Measurements from ENCODE around the gene FAM98A. TPM values are rescaled to one million over a fixed set of nuclear protein-coding genes. Genes with fewer than 3 reads are reported as not detected.

The FAM98A gene
- polyA plus RNA-seq, 1 donor from 2014 or later, result 14.5 TPM

DNA sequence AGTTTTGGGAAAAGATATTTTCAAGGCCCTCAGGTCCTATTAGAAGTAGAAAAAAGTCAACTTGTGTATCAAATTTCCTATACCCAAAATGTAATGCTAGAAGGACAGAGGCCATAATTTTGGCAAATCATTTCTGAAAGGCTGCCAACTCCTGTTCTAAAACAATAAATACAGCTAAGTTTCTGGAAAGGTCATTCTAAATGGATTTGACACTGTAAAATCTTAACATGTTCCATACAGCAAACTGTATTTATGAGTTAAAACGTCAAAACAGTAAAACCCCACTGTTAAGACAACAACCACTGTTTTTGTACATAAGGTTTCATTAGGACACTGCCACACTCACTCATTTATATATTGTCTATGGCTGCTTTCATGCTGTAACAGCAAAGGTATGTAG, 9.7 kb downstream of the FAM98A start:
- H4K20me1 ChIP-seq (ENCODE audit: insufficient read depth), result no peaks in the 10 kb centered on the region
- H3K9me2 ChIP-seq (ENCODE audit: insufficient read depth, low read length), result no peaks in the 10 kb centered on the region
- no peak overlapping the region for H2AFZ ChIP-seq (ENCODE audit: low read depth, low read length)
- H3K27ac ChIP-seq (ENCODE audit: low read length), result no peak overlapping the region
- no peaks in the 10 kb centered on the region for H3K27me3 ChIP-seq (ENCODE audit: insufficient read depth, low read depth, low read length)
- H3K79me2 ChIP-seq (replicated peaks; ENCODE audit: insufficient read depth, low read length), result no peaks in the 10 kb centered on the region
- peaks cover 4% of the 10 kb centered on the region for H3K36me3 ChIP-seq (ENCODE audit: insufficient read depth, low read length)
- H3K4me2 ChIP-seq (ENCODE audit: low read length), result no peak overlapping the region
- no peak overlapping the region for H3K9ac ChIP-seq (ENCODE audit: low read length)
- H3K9me3 ChIP-seq (ENCODE audit: low read length), result no peaks in the 10 kb centered on the region
- H3F3A ChIP-seq (ENCODE audit: insufficient read depth, low read length, poor library complexity, severe bottlenecking), result no peaks in the 10 kb centered on the region
- no peak for TF ChIP-seq RAD21 (conservative IDR thresholded peaks at IDR 0.05)
- no peak for TF ChIP-seq EP300 (conservative IDR thresholded peaks at IDR 0.05; ENCODE audit: poor library complexity, severe bottlenecking)
- no peak overlapping the region for H3K4me3 ChIP-seq (ENCODE audit: low read length)

DNA sequence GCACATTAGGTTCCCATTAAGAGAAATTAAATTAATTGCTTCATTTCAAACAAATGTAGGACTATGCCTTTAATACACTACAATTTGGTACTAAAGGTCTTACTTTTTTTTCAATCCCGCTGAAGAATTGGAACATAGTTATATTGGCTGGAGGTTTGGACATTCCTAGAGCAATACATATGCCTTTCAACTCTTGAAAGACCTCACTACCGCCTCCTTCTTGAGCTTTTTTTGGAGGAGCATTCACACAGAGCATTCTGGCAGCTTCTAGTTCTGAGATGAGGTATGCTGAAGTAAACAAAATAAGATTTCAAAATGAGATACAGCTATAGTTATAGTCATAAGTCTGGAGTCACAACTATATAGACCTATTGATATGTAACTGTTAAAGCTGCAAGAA, 10.9 kb downstream of the FAM98A start:
- no peak overlapping the region for H3K4me3 ChIP-seq (ENCODE audit: low read length)
- no peak for TF ChIP-seq RAD21 (conservative IDR thresholded peaks at IDR 0.05)
- TF ChIP-seq TAF1 (IDR thresholded peaks at IDR 0.05; ENCODE audit: low read depth), result no peak
- TF ChIP-seq SMC3 (conservative IDR thresholded peaks at IDR 0.05; ENCODE audit: poor library complexity), result no peak
- no peak for TF ChIP-seq EP300 (conservative IDR thresholded peaks at IDR 0.05; ENCODE audit: poor library complexity, severe bottlenecking)
- TF ChIP-seq EZH2 (IDR thresholded peaks at IDR 0.05; ENCODE audit: borderline replicate concordance, insufficient read depth, low read length, poor library complexity, severe bottlenecking), result no peak
- TF ChIP-seq, protein P1, sequence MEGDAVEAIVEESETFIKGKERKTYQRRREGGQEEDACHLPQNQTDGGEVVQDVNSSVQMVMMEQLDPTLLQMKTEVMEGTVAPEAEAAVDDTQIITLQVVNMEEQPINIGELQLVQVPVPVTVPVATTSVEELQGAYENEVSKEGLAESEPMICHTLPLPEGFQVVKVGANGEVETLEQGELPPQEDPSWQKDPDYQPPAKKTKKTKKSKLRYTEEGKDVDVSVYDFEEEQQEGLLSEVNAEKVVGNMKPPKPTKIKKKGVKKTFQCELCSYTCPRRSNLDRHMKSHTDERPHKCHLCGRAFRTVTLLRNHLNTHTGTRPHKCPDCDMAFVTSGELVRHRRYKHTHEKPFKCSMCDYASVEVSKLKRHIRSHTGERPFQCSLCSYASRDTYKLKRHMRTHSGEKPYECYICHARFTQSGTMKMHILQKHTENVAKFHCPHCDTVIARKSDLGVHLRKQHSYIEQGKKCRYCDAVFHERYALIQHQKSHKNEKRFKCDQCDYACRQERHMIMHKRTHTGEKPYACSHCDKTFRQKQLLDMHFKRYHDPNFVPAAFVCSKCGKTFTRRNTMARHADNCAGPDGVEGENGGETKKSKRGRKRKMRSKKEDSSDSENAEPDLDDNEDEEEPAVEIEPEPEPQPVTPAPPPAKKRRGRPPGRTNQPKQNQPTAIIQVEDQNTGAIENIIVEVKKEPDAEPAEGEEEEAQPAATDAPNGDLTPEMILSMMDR (IDR thresholded peaks at IDR 0.05; ENCODE audit: poor library complexity, severe bottlenecking), result no peak
- TF ChIP-seq POLR2AphosphoS5 (IDR thresholded peaks at IDR 0.05), result no peak
- TF ChIP-seq, protein P2, sequence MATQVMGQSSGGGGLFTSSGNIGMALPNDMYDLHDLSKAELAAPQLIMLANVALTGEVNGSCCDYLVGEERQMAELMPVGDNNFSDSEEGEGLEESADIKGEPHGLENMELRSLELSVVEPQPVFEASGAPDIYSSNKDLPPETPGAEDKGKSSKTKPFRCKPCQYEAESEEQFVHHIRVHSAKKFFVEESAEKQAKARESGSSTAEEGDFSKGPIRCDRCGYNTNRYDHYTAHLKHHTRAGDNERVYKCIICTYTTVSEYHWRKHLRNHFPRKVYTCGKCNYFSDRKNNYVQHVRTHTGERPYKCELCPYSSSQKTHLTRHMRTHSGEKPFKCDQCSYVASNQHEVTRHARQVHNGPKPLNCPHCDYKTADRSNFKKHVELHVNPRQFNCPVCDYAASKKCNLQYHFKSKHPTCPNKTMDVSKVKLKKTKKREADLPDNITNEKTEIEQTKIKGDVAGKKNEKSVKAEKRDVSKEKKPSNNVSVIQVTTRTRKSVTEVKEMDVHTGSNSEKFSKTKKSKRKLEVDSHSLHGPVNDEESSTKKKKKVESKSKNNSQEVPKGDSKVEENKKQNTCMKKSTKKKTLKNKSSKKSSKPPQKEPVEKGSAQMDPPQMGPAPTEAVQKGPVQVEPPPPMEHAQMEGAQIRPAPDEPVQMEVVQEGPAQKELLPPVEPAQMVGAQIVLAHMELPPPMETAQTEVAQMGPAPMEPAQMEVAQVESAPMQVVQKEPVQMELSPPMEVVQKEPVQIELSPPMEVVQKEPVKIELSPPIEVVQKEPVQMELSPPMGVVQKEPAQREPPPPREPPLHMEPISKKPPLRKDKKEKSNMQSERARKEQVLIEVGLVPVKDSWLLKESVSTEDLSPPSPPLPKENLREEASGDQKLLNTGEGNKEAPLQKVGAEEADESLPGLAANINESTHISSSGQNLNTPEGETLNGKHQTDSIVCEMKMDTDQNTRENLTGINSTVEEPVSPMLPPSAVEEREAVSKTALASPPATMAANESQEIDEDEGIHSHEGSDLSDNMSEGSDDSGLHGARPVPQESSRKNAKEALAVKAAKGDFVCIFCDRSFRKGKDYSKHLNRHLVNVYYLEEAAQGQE (IDR thresholded peaks at IDR 0.05; ENCODE audit: borderline replicate concordance), result no peak
- TF ChIP-seq MXI1 (conservative IDR thresholded peaks at IDR 0.05; ENCODE audit: poor library complexity, severe bottlenecking), result no peak
- no peaks in the 10 kb centered on the region for H3K9me3 ChIP-seq (ENCODE audit: low read length)
- H3K27me3 ChIP-seq (ENCODE audit: insufficient read depth, low read depth, low read length), result no peaks in the 10 kb centered on the region
- no peak overlapping the region for H3K27ac ChIP-seq (ENCODE audit: low read length)
- no peaks in the 10 kb centered on the region for H3K79me2 ChIP-seq (replicated peaks; ENCODE audit: insufficient read depth, low read length)
- no peaks in the 10 kb centered on the region for H3F3A ChIP-seq (ENCODE audit: insufficient read depth, low read length, poor library complexity, severe bottlenecking)
- H3K9me2 ChIP-seq (ENCODE audit: insufficient read depth, low read length), result no peaks in the 10 kb centered on the region
- H3K36me3 ChIP-seq (ENCODE audit: insufficient read depth, low read length), result peaks cover 4% of the 10 kb centered on the region
- H3K9ac ChIP-seq (ENCODE audit: low read length), result no peak overlapping the region
- H4K20me1 ChIP-seq (ENCODE audit: insufficient read depth), result no peaks in the 10 kb centered on the region
- H2AFZ ChIP-seq (ENCODE audit: low read depth, low read length), result no peak overlapping the region
- no peak overlapping the region for H3K4me2 ChIP-seq (ENCODE audit: low read length)

DNA sequence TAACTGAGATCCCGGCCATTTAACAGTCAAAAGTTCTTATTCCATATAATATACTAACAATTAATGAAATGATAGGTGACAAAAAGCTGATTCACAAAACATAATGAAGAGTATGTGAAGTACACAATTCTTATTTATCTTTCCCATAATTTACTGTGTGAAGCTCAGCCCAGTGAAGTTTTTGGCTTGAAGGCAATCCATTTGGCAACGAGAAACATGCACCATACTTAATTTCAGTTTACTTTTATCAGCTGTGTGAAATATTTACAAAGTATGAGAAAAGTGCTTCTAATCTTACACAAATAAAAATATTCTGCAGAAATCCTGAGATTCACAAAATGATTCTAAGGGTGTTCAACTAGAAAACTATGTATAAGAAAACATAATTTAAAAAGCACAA, 12.3 kb downstream of the FAM98A start:
- no peak overlapping the region for H3K4me2 ChIP-seq (ENCODE audit: low read length)
- TF ChIP-seq, protein P2 (IDR thresholded peaks at IDR 0.05; ENCODE audit: borderline replicate concordance), result no peak
- TF ChIP-seq RAD21 (conservative IDR thresholded peaks at IDR 0.05), result no peak
- no peak for TF ChIP-seq TAF1 (IDR thresholded peaks at IDR 0.05; ENCODE audit: low read depth)
- no peak for TF ChIP-seq POLR2AphosphoS5 (IDR thresholded peaks at IDR 0.05)
- TF ChIP-seq EP300 (conservative IDR thresholded peaks at IDR 0.05; ENCODE audit: poor library complexity, severe bottlenecking), result no peak
- no peaks in the 10 kb centered on the region for H3K9me2 ChIP-seq (ENCODE audit: insufficient read depth, low read length)
- H3K4me3 ChIP-seq (ENCODE audit: low read length), result no peak overlapping the region
- H3K27ac ChIP-seq (ENCODE audit: low read length), result no peak overlapping the region
- H3K27me3 ChIP-seq (ENCODE audit: insufficient read depth, low read depth, low read length), result no peaks in the 10 kb centered on the region
- H3K9ac ChIP-seq (ENCODE audit: low read length), result no peak overlapping the region
- H3K36me3 ChIP-seq (ENCODE audit: insufficient read depth, low read length), result peaks cover 4% of the 10 kb centered on the region
- H2AFZ ChIP-seq (ENCODE audit: low read depth, low read length), result no peak overlapping the region
- no peaks in the 10 kb centered on the region for H3F3A ChIP-seq (ENCODE audit: insufficient read depth, low read length, poor library complexity, severe bottlenecking)
- no peaks in the 10 kb centered on the region for H3K79me2 ChIP-seq (replicated peaks; ENCODE audit: insufficient read depth, low read length)
- no peaks in the 10 kb centered on the region for H4K20me1 ChIP-seq (ENCODE audit: insufficient read depth)
- H3K9me3 ChIP-seq (ENCODE audit: low read length), result no peaks in the 10 kb centered on the region
